ENCODE measurements around the gene TTYH3. TPM values are rescaled to one million over a fixed set of nuclear protein-coding genes. Genes with fewer than 3 reads are reported as not detected.

TTYH3 gene
- total RNA-seq, 2 experiments from 2014 or later, result 23.8 to 63.6 TPM

DNA sequence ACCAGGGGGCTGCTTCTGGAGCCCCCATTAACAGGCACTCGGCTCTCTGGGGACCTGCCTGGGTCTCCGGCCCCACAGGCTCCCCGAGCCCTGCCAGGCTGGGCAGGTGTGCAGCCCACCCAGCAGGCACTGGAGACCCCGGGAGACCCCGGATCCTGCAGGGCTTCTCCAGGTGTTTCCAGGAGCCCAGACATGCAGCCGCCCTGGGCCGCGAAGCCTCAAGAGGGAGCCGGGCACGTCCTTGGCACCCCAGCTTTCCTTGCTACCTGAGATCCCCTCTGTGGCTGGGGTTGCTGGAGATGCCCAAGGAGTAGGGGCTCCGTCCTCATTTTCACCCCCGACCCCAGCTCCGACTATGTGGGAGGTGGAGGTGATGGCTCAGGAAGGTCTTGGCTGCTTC is 48.5 kb downstream of the TTYH3 start:
- H4K20me1 ChIP-seq (ENCODE audit: insufficient read depth, low read length), result no peaks in the 10 kb centered on the region
- ChIA-PET CTCF (ENCODE audit: unreplicated experiment) (no interaction called here), POLR2A (interaction anchor here (1.0 kb wide), 1 partner anchor 30 kb away, joined by 4 read pairs; no protein-coding TSS in a partner anchor)
- H3K4me1 ChIP-seq (ENCODE audit: insufficient read depth, low read length, poor library complexity, severe bottlenecking), result no peaks in the 10 kb centered on the region
- H3K36me3 ChIP-seq (ENCODE audit: insufficient read depth, low read length), result no peaks in the 10 kb centered on the region
- no peak overlapping the region for H3K4me2 ChIP-seq (ENCODE audit: low read length)
- H2AFZ ChIP-seq (ENCODE audit: low read length), result no peak overlapping the region
- BruUV-seq (replicated peaks), result no TSS peak
- no peaks in the 10 kb centered on the region for H3K9me3 ChIP-seq (ENCODE audit: low read length)
- intact Hi-C loops (cut with micrococcal nuclease; ENCODE audit: unreplicated experiment), result loop anchor here (2.0 kb wide), 1 partner anchor 71 kb away; no protein-coding TSS in a partner anchor
- no peak for DNase-seq (ENCODE audit: low spot score)
- no peaks in the 10 kb centered on the region for H3K9me2 ChIP-seq (ENCODE audit: insufficient read depth, low read length)
- H3K79me2 ChIP-seq (ENCODE audit: insufficient read depth, low read depth, low read length), result no peaks in the 10 kb centered on the region
- H3K4me3 ChIP-seq (ENCODE audit: low read depth, low read length, poor library complexity, severe bottlenecking), result no peak overlapping the region
- no peak overlapping the region for H3K27ac ChIP-seq (ENCODE audit: low read depth, low read length, poor library complexity, severe bottlenecking)
- TF ChIP-seq EZH2phosphoT487 (IDR thresholded peaks at IDR 0.05; ENCODE audit: borderline replicate concordance, low read depth, low read length), result no peak
- TF ChIP-seq, protein P1, sequence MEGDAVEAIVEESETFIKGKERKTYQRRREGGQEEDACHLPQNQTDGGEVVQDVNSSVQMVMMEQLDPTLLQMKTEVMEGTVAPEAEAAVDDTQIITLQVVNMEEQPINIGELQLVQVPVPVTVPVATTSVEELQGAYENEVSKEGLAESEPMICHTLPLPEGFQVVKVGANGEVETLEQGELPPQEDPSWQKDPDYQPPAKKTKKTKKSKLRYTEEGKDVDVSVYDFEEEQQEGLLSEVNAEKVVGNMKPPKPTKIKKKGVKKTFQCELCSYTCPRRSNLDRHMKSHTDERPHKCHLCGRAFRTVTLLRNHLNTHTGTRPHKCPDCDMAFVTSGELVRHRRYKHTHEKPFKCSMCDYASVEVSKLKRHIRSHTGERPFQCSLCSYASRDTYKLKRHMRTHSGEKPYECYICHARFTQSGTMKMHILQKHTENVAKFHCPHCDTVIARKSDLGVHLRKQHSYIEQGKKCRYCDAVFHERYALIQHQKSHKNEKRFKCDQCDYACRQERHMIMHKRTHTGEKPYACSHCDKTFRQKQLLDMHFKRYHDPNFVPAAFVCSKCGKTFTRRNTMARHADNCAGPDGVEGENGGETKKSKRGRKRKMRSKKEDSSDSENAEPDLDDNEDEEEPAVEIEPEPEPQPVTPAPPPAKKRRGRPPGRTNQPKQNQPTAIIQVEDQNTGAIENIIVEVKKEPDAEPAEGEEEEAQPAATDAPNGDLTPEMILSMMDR (conservative IDR thresholded peaks at IDR 0.05; ENCODE audit: low read length), result no peak

DNA sequence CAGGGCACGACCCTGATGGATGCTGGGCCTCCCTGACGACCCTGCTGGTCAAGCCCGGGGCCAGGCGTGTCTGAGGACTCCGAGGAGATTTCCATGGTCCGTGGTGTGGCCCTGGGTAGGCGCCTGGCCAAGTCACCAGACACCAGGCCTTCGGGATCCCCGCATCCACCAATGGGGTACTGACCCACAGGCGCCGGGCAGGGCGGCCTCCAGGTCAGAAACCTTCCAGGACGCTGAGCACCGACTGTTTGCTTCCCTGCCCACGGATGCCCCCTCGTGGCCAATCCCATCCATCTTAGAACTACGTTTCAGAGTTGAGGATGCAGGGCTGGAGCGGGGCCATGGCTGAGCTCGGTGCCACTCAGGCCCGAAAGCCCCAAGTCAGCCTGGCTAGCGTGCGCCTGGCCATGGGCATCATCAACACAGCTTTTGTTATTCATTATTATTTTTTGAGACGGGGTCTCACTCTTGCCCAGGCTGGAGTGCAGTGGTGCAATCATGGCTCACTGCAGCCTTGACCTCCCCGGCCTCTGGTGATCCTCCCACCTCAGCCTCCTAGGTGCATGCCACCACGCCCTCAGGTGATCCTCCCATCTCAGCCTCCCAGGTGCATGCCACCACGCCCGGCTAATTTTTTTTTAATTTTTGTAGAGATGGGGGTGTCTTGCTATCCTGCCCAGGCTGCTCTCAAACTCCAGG is 49.2 kb downstream of the TTYH3 start:
- Histone ChIP-seq H3K79me2 (ENCODE audit: insufficient read depth, low read depth, low read length) (no peaks in the 10 kb centered on the region), H4K20me1 (ENCODE audit: insufficient read depth, low read length) (no peaks in the 10 kb centered on the region), H2AFZ (ENCODE audit: low read length) (no peak overlapping the region), H3K4me3 (ENCODE audit: low read depth, low read length, poor library complexity, severe bottlenecking) (no peak overlapping the region), H3K9me3 (ENCODE audit: low read length) (no peaks in the 10 kb centered on the region), H3K4me2 (ENCODE audit: low read length) (no peak overlapping the region), H3K27ac (ENCODE audit: low read depth, low read length, poor library complexity, severe bottlenecking) (no peak overlapping the region), H3K4me1 (ENCODE audit: insufficient read depth, low read length, poor library complexity, severe bottlenecking) (no peaks in the 10 kb centered on the region), H3K9me2 (ENCODE audit: insufficient read depth, low read length) (no peaks in the 10 kb centered on the region), H3K36me3 (ENCODE audit: insufficient read depth, low read length) (no peaks in the 10 kb centered on the region)
- ChIA-PET POLR2A (interaction anchor here (1.0 kb wide), 1 partner anchor 29 kb away, joined by 4 read pairs; no protein-coding TSS in a partner anchor), CTCF (ENCODE audit: unreplicated experiment) (interaction anchor here (0.6 to 1.3 kb wide), 3 partner anchors 29 to 38 kb away, joined by 3 to 5 read pairs (median 3); no protein-coding TSS in a partner anchor)
- BruUV-seq (replicated peaks), result no TSS peak
- TF ChIP-seq, protein P1 (conservative IDR thresholded peaks at IDR 0.05; ENCODE audit: low read length), result peak; percentile 80
- TF ChIP-seq EZH2phosphoT487 (IDR thresholded peaks at IDR 0.05; ENCODE audit: borderline replicate concordance, low read depth, low read length), result no peak
- intact Hi-C loops (cut with micrococcal nuclease; ENCODE audit: unreplicated experiment), result loop anchor here (1.0 to 2.0 kb wide), 3 partner anchors 72 to 230 kb away; no protein-coding TSS in a partner anchor
- DNase-seq (ENCODE audit: low spot score), result peak; percentile 62

Measured in OCI-LY7 (cell line).